ENCODE data around the gene DLK2. TPM values are rescaled to one million over a fixed set of nuclear protein-coding genes. Genes with fewer than 3 reads are reported as not detected.

DLK2 gene
- total RNA-seq, 1 donor from 2014 or later = not detected

GRCh38 chr6:43437700-43438099, 17.6 kb downstream of the DLK2 start:
- Histone ChIP-seq H3K36me3 (ENCODE audit: control insufficient read depth, insufficient read depth, low read length) (peaks cover under 1% of the 10 kb centered on the region), H3K27me3 (ENCODE audit: control insufficient read depth, insufficient read depth, low read length) (no peaks in the 10 kb centered on the region), H3K4me3 (ENCODE audit: low read depth, low read length) (no peak overlapping the region)
- no peak for DNase-seq (ENCODE audit: low read depth)
- no peak for TF ChIP-seq CTCF (IDR thresholded peaks at IDR 0.05; ENCODE audit: insufficient read depth, low read length, poor library complexity, severe bottlenecking)

- no peak for DNase-seq (ENCODE audit: low read depth)
- no peaks in the 10 kb centered on the region for H3K36me3 ChIP-seq (ENCODE audit: control insufficient read depth, insufficient read depth, low read length)
- no peak overlapping the region for H3K4me3 ChIP-seq (ENCODE audit: low read depth, low read length)
These were observed 18.6 kb downstream of the DLK2 start for GRCh38 chr6:43436577-43437282.

DNA sequence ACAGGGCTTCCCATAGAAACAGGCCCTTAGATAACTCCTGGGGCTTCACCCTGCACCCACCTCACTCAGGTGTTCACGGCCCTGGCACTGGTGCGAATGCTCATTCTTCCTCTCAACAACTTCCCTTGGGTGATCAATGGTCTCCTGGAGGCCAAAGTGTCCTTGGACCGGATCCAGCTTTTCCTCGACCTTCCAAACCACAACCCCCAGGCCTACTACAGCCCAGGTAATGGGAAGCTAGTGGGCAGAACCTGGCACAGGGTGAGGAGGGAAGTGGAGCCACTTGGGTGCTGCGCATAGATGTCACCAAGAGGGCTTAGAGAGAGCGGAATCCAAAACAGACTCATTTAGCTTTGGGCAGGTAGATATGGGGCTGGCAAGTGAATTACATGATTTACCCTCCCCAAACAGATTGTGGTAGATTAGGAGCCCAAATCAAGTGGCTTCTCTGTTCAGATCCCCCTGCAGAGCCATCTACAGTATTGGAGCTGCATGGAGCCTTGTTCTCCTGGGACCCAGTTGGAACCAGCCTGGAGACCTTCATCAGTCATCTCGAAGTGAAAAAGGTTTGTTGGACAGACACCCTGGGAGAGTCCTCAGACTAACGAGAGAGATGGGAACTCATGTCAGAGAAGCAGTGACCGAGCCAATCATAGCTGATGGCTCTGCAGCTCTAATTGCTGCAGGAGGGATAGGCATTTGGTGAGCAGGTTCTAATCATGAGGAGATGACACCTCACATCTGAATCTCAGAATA, 19.5 kb downstream of the DLK2 start:
- no peak for TF ChIP-seq CTCF (IDR thresholded peaks at IDR 0.05; ENCODE audit: insufficient read depth, low read length, poor library complexity, severe bottlenecking)
- no peaks in the 10 kb centered on the region for H3K36me3 ChIP-seq (ENCODE audit: control insufficient read depth, insufficient read depth, low read length)
- no peak overlapping the region for H3K4me3 ChIP-seq (ENCODE audit: low read depth, low read length)
- no peaks in the 10 kb centered on the region for H3K27me3 ChIP-seq (ENCODE audit: control insufficient read depth, insufficient read depth, low read length)
- DNase-seq (ENCODE audit: low read depth) = no peak

More at GRCh38 chr6:43436577-43437282, 18.6 kb downstream of the DLK2 start:
- H3K27me3 ChIP-seq (ENCODE audit: control insufficient read depth, insufficient read depth, low read length) = no peaks in the 10 kb centered on the region
- TF ChIP-seq CTCF (IDR thresholded peaks at IDR 0.05; ENCODE audit: insufficient read depth, low read length, poor library complexity, severe bottlenecking) = no peak

GRCh38 chr6:43434943-43435342, 20.4 kb downstream of the DLK2 start:
- Histone ChIP-seq H3K27me3 (ENCODE audit: control insufficient read depth, insufficient read depth, low read length) (no peaks in the 10 kb centered on the region), H3K4me3 (ENCODE audit: low read depth, low read length) (no peak overlapping the region), H3K36me3 (ENCODE audit: control insufficient read depth, insufficient read depth, low read length) (no peaks in the 10 kb centered on the region)
- TF ChIP-seq CTCF (IDR thresholded peaks at IDR 0.05; ENCODE audit: insufficient read depth, low read length, poor library complexity, severe bottlenecking) = no peak
- DNase-seq (ENCODE audit: low read depth) = no peak

GRCh38 chr6:43434001-43434840, 21.1 kb downstream of the DLK2 start:
- no peak for DNase-seq (ENCODE audit: low read depth)
- no peak for TF ChIP-seq CTCF (IDR thresholded peaks at IDR 0.05; ENCODE audit: insufficient read depth, low read length, poor library complexity, severe bottlenecking)
- Histone ChIP-seq H3K36me3 (ENCODE audit: control insufficient read depth, insufficient read depth, low read length) (no peaks in the 10 kb centered on the region), H3K4me3 (ENCODE audit: low read depth, low read length) (no peak overlapping the region), H3K27me3 (ENCODE audit: control insufficient read depth, insufficient read depth, low read length) (no peaks in the 10 kb centered on the region)
